Tibial nerve (tissue), 4 donors: ENCODE measurements around the gene ANO1.

ENCODE experiments used
- CTCF ChIP-seq, 5 experiments: fragments of 200-600 bp in 3 of 5; fragments of 450-650 bp in 2 of 5; sonication (generic) in 3 of 5; IDR thresholded peaks; one replicate each; pipeline ENCODE4 v1.5.1; 2016 to 2019; ENCODE audit warnings: antibody characterized with exemption in 5 of 5, mild to moderate bottlenecking in 3 of 5, moderate library complexity in 2 of 5
- EP300 ChIP-seq, 2 donors: sonication (generic); formaldehyde crosslinking; IDR thresholded peaks; one replicate each; pipeline ENCODE4 v1.6.1; 2017; ENCODE audit warnings: antibody characterized with exemption in 2 of 2, mild to moderate bottlenecking in 1 of 2
- POLR2A ChIP-seq, 2 donors: fragments of 450-650 bp; IDR thresholded peaks; one replicate each; pipeline ENCODE4 v1.6.1; 2017; ENCODE audit warnings: antibody characterized with exemption in 2 of 2, mild to moderate bottlenecking in 2 of 2, moderate library complexity in 2 of 2

- TF ChIP-seq CTCF (IDR thresholded peaks at IDR 0.05): no peak
- TF ChIP-seq EP300 (IDR thresholded peaks at IDR 0.05): no peak
- TF ChIP-seq POLR2A (IDR thresholded peaks at IDR 0.05): no peak
Observed at GRCh38 chr11:70068345-70068744, 9.8 kb upstream of the ANO1 start.
